Fibroblast of mammary gland (primary cell): ENCODE measurements around the gene PSMA6.
A peak's percentile ranks its signal among the peaks of the same experiment; 100 is the strongest.
"Not testable (repeated sequence)": the region's sequence is repeated elsewhere in the genome, so short reads cannot be mapped to it uniquely, and the experiment has no call there.

Experiments used
- DNase-seq: peaks from one replicate; pipeline ENCODE4 v3.0.0-alpha.2; 2010; ENCODE audit warnings: low read depth
- H3K4me3 ChIP-seq: 2 replicates; pipeline ENCODE4 v1.5.1; 2011; ENCODE audit warnings: low read depth, mild to moderate bottlenecking, low read length, moderate library complexity; ENCODE audit not compliant: control insufficient read depth
- CTCF ChIP-seq: conservative IDR thresholded peaks from 2 replicates; pipeline ENCODE4 v1.5.1; 2011; ENCODE audit warnings: low read depth, low read length, inconsistent platforms; ENCODE audit not compliant: control insufficient read depth, insufficient read depth

PSMA6 gene

GRCh38 chr14:35333264-35333730, 41.1 kb downstream of the PSMA6 start:
- no peak for DNase-seq
- no peak overlapping the region for H3K4me3 ChIP-seq
- no peak for TF ChIP-seq CTCF

GRCh38 chr14:35333797-35334743, 41.9 kb downstream of the PSMA6 start:
- H3K4me3 ChIP-seq = no peak overlapping the region
- TF ChIP-seq CTCF = no peak
- DNase-seq = no peak

- DNase-seq = peak; percentile 21
- TF ChIP-seq CTCF = no peak
- no peak overlapping the region for H3K4me3 ChIP-seq
These were observed 43.4 kb downstream of the PSMA6 start for GRCh38 chr14:35335388-35336092.

- H3K4me3 ChIP-seq, DNase-seq: not testable (repeated sequence)
These were observed 44.0 kb downstream of the PSMA6 start for GRCh38 chr14:35336171-35336493.

- DNase-seq = peak; percentile 98
- TF ChIP-seq CTCF = no peak
These were observed 44.5 kb downstream of the PSMA6 start for GRCh38 chr14:35336494-35337268.

GRCh38 chr14:35337269-35338255, 45.4 kb downstream of the PSMA6 start:
- TF ChIP-seq CTCF = no peak
- no peak overlapping the region for H3K4me3 ChIP-seq
- no peak for DNase-seq

More at GRCh38 chr14:35336494-35337268, 44.5 kb downstream of the PSMA6 start:
- H3K4me3 ChIP-seq = no peak overlapping the region
